ENCODE results near the gene PRDX6. TPM values are rescaled to one million over a fixed set of nuclear protein-coding genes. Genes with fewer than 3 reads are reported as not detected.
"Not testable (repeated sequence)": the region's sequence is repeated elsewhere in the genome, so short reads cannot be mapped to it uniquely, and the experiment has no call there.

Gene PRDX6
- total RNA-seq, 1 experiment from 2014 or later: 243 TPM

- no peak for DNase-seq (ENCODE audit: low read depth)
Observed at GRCh38 chr1:173495609-173496267, 18.6 kb downstream of the PRDX6 start.

GRCh38 chr1:173496757-173497320 lies 19.7 kb downstream of the PRDX6 start:
- DNase-seq (ENCODE audit: low read depth): no peak

- DNase-seq (ENCODE audit: low read depth): no peak
Observed at GRCh38 chr1:173499729-173500128, 22.6 kb downstream of the PRDX6 start.

GRCh38 chr1:173502104-173502503 lies 25.0 kb downstream of the PRDX6 start:
- no peak for DNase-seq (ENCODE audit: low read depth)

GRCh38 chr1:173503391-173503790 lies 26.3 kb downstream of the PRDX6 start:
- DNase-seq (ENCODE audit: low read depth): peak; percentile 6

GRCh38 chr1:173504268-173504667 lies 27.1 kb downstream of the PRDX6 start:
- DNase-seq (ENCODE audit: low read depth): no peak

GRCh38 chr1:173505391-173505790 lies 28.3 kb downstream of the PRDX6 start:
- DNase-seq (ENCODE audit: low read depth): no peak

- peak; percentile 17 for DNase-seq (ENCODE audit: low read depth)
Observed at GRCh38 chr1:173506437-173506836, 29.3 kb downstream of the PRDX6 start.

GRCh38 chr1:173507205-173507846 lies 30.2 kb downstream of the PRDX6 start:
- peak; percentile 83 for DNase-seq (ENCODE audit: low read depth)

- peak; percentile 45 for DNase-seq (ENCODE audit: low read depth)
Observed at GRCh38 chr1:173507847-173508209, 30.7 kb downstream of the PRDX6 start.

GRCh38 chr1:173508541-173508940 lies 31.4 kb downstream of the PRDX6 start:
- peak; percentile 4 for DNase-seq (ENCODE audit: low read depth)

- no peak for DNase-seq (ENCODE audit: low read depth)
Observed at GRCh38 chr1:173509797-173510196, 32.7 kb downstream of the PRDX6 start.

GRCh38 chr1:173514503-173514902 lies 37.4 kb downstream of the PRDX6 start:
- DNase-seq (ENCODE audit: low read depth): not testable (repeated sequence)

- DNase-seq (ENCODE audit: low read depth): no peak
Observed at GRCh38 chr1:173520799-173521198, 43.7 kb downstream of the PRDX6 start.

- DNase-seq (ENCODE audit: low read depth): no peak
Observed at GRCh38 chr1:173523329-173523728, 46.2 kb downstream of the PRDX6 start.

GRCh38 chr1:173525926-173526325 lies 48.8 kb downstream of the PRDX6 start:
- no peak for DNase-seq (ENCODE audit: low read depth)

GRCh38 chr1:173527151-173527826 lies 50.2 kb downstream of the PRDX6 start:
- DNase-seq (ENCODE audit: low read depth): no peak

- DNase-seq (ENCODE audit: low read depth): no peak
Observed at GRCh38 chr1:173529106-173529505, 52.0 kb downstream of the PRDX6 start.

GRCh38 chr1:173530795-173531693 lies 53.9 kb downstream of the PRDX6 start:
- DNase-seq (ENCODE audit: low read depth): no peak

GRCh38 chr1:173532237-173532636 lies 55.1 kb downstream of the PRDX6 start:
- no peak for DNase-seq (ENCODE audit: low read depth)

- no peak for DNase-seq (ENCODE audit: low read depth)
Observed at GRCh38 chr1:173536223-173536622, 59.1 kb downstream of the PRDX6 start.

Measured in HT1080 (cell line).